K562 (cell line): Measurements from ENCODE around the gene NPAS2. TPM values are rescaled to one million over a fixed set of nuclear protein-coding genes. Genes with fewer than 3 reads are reported as not detected.

Source experiments
- ATAC-seq: fragments of 200-7000 bp; cut with Tn5 transposase; 3 replicates; pipeline ENCODE4 v1.9.1; 2020; ENCODE audit warnings: moderate library complexity
- BruUV-seq: library from RNA; stranded (reverse); fragments of 400-500 nt; replicated peaks from 2 replicates; lab custom pipeline; 2021; lab: Mats Ljungman, UMichigan
- CTCF ChIA-PET: fragments of 300-600 bp; formaldehyde crosslinking; extraction: SDS; loops from one replicate; lab custom pipeline; 2021; ENCODE audit warnings: low intra/inter-chr PET ratio; lab: Yijun Ruan, JAX
- POLR2A ChIA-PET: fragments of 300-600, 350-650 bp; sonication (Branson Sonifier 250); formaldehyde crosslinking; extraction: SDS; loops from one replicate; lab custom pipeline; 2021; ENCODE audit warnings: antibody characterized with exemption, inconsistent platforms; lab: Yijun Ruan, JAX
- DNase-seq, 4 experiments: peaks; one replicate each; pipeline versions ENCODE4 v3.0.0 to v3.0.0-alpha.2; 2011 to 2018; ENCODE audit warnings: low spot score in 3 of 4, mixed read lengths in 3 of 4; ENCODE audit errors: extremely low read depth in 1 of 4
- FAIRE-seq: peaks from 2 replicates; lab custom pipeline; 2011; peaks lifted over from hg19 to GRCh38; lab: Jason Lieb, UNC
- H2AFZ ChIP-seq: 2 replicates; pipeline ENCODE4 v1.6.0; 2011; ENCODE audit warnings: low read depth, low read length, control low read depth, inconsistent platforms
- H3K27ac ChIP-seq: fragments of 200-600 bp; 3 replicates; pipeline ENCODE4 v1.8.0; 2011; ENCODE audit warnings: low read depth, mild to moderate bottlenecking, control low read depth, inconsistent platforms, low read length, moderate library complexity, mixed read lengths; ENCODE audit errors: extremely low read depth
- H3K27me3 ChIP-seq, 2 experiments: fragments of 300-600 bp in 1 of 2; 2 replicates in 1 of 2; 3 replicates in 1 of 2; pipeline versions ENCODE4 v1.6.0 to v1.8.0; 2011; ENCODE audit warnings: inconsistent platforms in 2 of 2, low read length in 2 of 2, mild to moderate bottlenecking in 1 of 2, mixed read lengths in 1 of 2, moderate library complexity in 1 of 2; ENCODE audit not compliant: control insufficient read depth in 2 of 2, insufficient read depth in 2 of 2
- H3K36me3 ChIP-seq: fragments of 300-600 bp; 3 replicates; pipeline ENCODE4 v1.8.0; 2011; ENCODE audit warnings: mild to moderate bottlenecking, low read length, inconsistent platforms; ENCODE audit not compliant: control insufficient read depth, insufficient read depth
- H3K4me1 ChIP-seq, 2 experiments: fragments of 200-600 bp in 1 of 2; replicated peaks in 1 of 2; 2 replicates in 1 of 2; 3 replicates in 1 of 2; pipeline versions ENCODE4 v1.5.1 to v1.8.0; 2011; ENCODE audit warnings: inconsistent platforms in 2 of 2, low read length in 2 of 2, mild to moderate bottlenecking in 1 of 2, mixed read lengths in 1 of 2, moderate library complexity in 1 of 2; ENCODE audit not compliant: control insufficient read depth in 2 of 2, insufficient read depth in 2 of 2
- H3K4me2 ChIP-seq: 2 replicates; pipeline ENCODE4 v1.6.1; 2011; ENCODE audit warnings: low read length, control low read depth, inconsistent platforms, mixed read lengths; ENCODE audit not compliant: insufficient read depth
- H3K4me3 ChIP-seq: fragments of 200-600 bp; sonication (generic), shearing (Covaris generic); 2 replicates; pipeline ENCODE4 v1.5.1; 2016; ENCODE audit warnings: control low read depth, inconsistent platforms
- H3K79me2 ChIP-seq: fragments of 200-600 bp; 3 replicates; pipeline ENCODE4 v1.8.0; 2011; ENCODE audit warnings: low read length, inconsistent platforms; ENCODE audit not compliant: control insufficient read depth, insufficient read depth
- H3K9ac ChIP-seq, 2 experiments: 2 replicates each; pipeline versions ENCODE4 v1.6.0 to v1.6.1; 2011; ENCODE audit warnings: low read depth in 2 of 2, low read length in 2 of 2, control low read depth in 1 of 2, inconsistent platforms in 1 of 2, mild to moderate bottlenecking in 1 of 2, mixed read lengths in 1 of 2; ENCODE audit not compliant: insufficient read depth in 1 of 2
- H3K9me1 ChIP-seq: one replicate; pipeline ENCODE4 v1.6.0; 2011; ENCODE audit warnings: inconsistent platforms, mild to moderate bottlenecking, low read length, moderate library complexity; ENCODE audit not compliant: control insufficient read depth, insufficient read depth
- H3K9me3 ChIP-seq: replicated peaks from 2 replicates; pipeline ENCODE4 v1.5.1; 2011; ENCODE audit warnings: low read depth, low read length, inconsistent platforms; ENCODE audit not compliant: control insufficient read depth, insufficient read depth
- H4K20me1 ChIP-seq: replicated peaks from 2 replicates; pipeline ENCODE4 v1.6.1; 2011; ENCODE audit warnings: low read length, inconsistent platforms, mixed read lengths; ENCODE audit not compliant: control insufficient read depth, insufficient read depth
- KAT7 ChIP-seq: sonication (generic); formaldehyde crosslinking; IDR thresholded peaks from 2 replicates; pipeline ENCODE4 v1.8.0; 2022; ENCODE audit warnings: missing genetic modification reagents, mild to moderate bottlenecking, borderline replicate concordance
- KDM1A ChIP-seq, 2 experiments: fragments of 450-650 bp; IDR thresholded peaks; 2 replicates each; pipeline ENCODE4 v1.6.1; 2016; ENCODE audit warnings: mild to moderate bottlenecking in 2 of 2
- L3MBTL2 ChIP-seq: fragments of 450-650 bp; IDR thresholded peaks from 2 replicates; pipeline ENCODE4 v1.6.1; 2016; ENCODE audit warnings: mild to moderate bottlenecking, moderate library complexity
- MYC ChIP-seq, 2 experiments: fragments of 250-450 bp in 1 of 2; sonication (Bioruptor Pico) in 1 of 2; IDR thresholded peaks; 2 replicates each; pipeline versions ENCODE4 v1.5.1 to v1.6.1; 2012 to 2021; ENCODE audit warnings: low read depth in 2 of 2, borderline replicate concordance in 1 of 2, improper control_type of control experiment in 1 of 2, low read length in 1 of 2, mild to moderate bottlenecking in 1 of 2, moderate library complexity in 1 of 2
- PTRF ChIP-seq: fragments of 450-650 bp; IDR thresholded peaks from 2 replicates; pipeline ENCODE4 v1.6.1; 2016; ENCODE audit warnings: mild to moderate bottlenecking, missing genetic modification characterization, missing compliant biosample characterization
- SMARCB1 ChIP-seq: IDR thresholded peaks from 2 replicates; pipeline ENCODE4 v1.6.1; 2011; ENCODE audit warnings: improper control_type of control experiment, low read depth; ENCODE audit not compliant: insufficient read length
- ZFP1 ChIP-seq: fragments of 450-650 bp; formaldehyde crosslinking; IDR thresholded peaks from 2 replicates; pipeline ENCODE4 v1.4.0; 2020; ENCODE audit warnings: mild to moderate bottlenecking, mixed read lengths
- ZNF75A ChIP-seq: fragments of 450-650 bp; formaldehyde crosslinking; IDR thresholded peaks from 2 replicates; pipeline ENCODE4 v1.4.0; 2020; ENCODE audit warnings: mild to moderate bottlenecking
- WGBS: fragments of 100-300 bp; shearing (Covaris generic); methylation state at CpG from one replicate; pipeline ENCODE4 v1.1.6; 2016; ENCODE audit warnings: low coverage, mixed read lengths; ENCODE audit not compliant: insufficient coverage; ENCODE audit errors: missing lambda C conversion rate; 5-methylcytosine and 5-hydroxymethylcytosine counted together
- in situ Hi-C: fragments of 300-500 bp; cut with MboI; formaldehyde crosslinking; loops from 4 replicates; pipeline ENCODE4 v1.15.0; 2018; ENCODE audit warnings: inconsistent platforms, mixed read lengths
- intact Hi-C: fragments of 100-400 bp; cut with micrococcal nuclease; formaldehyde crosslinking; loops from 2 replicates; pipeline ENCODE4 v1.14.2; 2022
- polyA plus RNA-seq, 8 experiments: library from polyadenylated mRNA; depleted of rRNA in 4 of 8; stranded (reverse) in 5 of 8; unstranded in 3 of 8; fragments of >200 nt; fragmentation: Nextera tagmentation in 2 of 8; fragmentation: Illumina TruSeq in 1 of 8; extraction: Ambion mirVana in 2 of 8; extraction: Trizol in 1 of 8; gene quantifications; 2 replicates each; pipeline versions ENCODE4 v1.2.1 to v1.2.3, GENCODE V29; 2011 to 2014; ENCODE audit warnings: inconsistent platforms in 1 of 8, missing spikeins in 1 of 8
- total RNA-seq, 7 experiments: library from RNA; depleted of rRNA in 6 of 7; stranded (reverse); fragments of >200 nt in 6 of 7; fragmentation: Illumina TruSeq in 2 of 7; extraction: Trizol in 2 of 7; gene quantifications; 2 replicates each; pipeline versions ENCODE4 v1.2.1 to v1.2.3, GENCODE V29; 2011 to 2021; ENCODE audit warnings: low replicate concordance in 1 of 7
- TF ChIP-seq, protein P1 (sequence below): conservative IDR thresholded peaks from 2 replicates; pipeline ENCODE4 v1.6.1; 2011; ENCODE audit warnings: low read depth, mild to moderate bottlenecking, low read length; ENCODE audit not compliant: control insufficient read depth
- TF ChIP-seq, protein P2 (sequence below): IDR thresholded peaks from 2 replicates; pipeline ENCODE4 v1.6.1; 2012; ENCODE audit warnings: low read depth, low read length, improper control_type of control experiment, borderline replicate concordance
- TF ChIP-seq, protein P3 (sequence below): fragments of 450-650 bp; IDR thresholded peaks from 2 replicates; pipeline ENCODE4 v1.6.1; 2017; ENCODE audit warnings: antibody characterized with exemption, mild to moderate bottlenecking

NPAS2 gene
- total and polyA plus RNA-seq, 9 of the 15 experiments (the other 6 are each of a cell fraction or from before 2014, with no cell fraction given), result 0.06 to 0.29 (median 0.07) TPM; not detected in 5

DNA sequence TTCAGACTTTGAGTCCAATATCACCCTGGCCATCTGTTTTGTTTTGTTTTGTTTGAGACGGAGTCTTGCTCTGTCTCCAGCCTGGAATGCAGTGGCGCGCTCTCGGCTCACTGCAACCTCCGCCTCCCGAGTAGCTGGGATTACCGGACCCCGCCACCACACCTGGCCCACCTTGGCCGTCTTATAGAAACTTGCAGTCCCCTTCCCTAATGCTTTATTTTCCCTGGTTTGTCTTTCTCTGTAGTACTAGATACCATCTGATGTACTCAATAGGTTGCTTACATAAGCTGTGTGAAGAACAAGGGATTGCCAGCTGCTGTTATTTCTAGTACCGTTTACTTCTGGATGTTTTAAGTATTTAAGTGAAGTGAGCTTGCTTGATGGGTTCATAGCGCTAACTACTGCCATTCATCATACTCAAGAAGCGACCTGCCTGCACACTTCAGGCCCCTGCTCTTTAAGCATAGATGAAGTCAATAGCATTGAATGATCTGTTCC, 183.4 kb downstream of the NPAS2 start (continued):
- TF ChIP-seq KAT7 (CRISPR knock-in tag), result peak; percentile 47; the same call in 1 of the 2 replicates

DNA sequence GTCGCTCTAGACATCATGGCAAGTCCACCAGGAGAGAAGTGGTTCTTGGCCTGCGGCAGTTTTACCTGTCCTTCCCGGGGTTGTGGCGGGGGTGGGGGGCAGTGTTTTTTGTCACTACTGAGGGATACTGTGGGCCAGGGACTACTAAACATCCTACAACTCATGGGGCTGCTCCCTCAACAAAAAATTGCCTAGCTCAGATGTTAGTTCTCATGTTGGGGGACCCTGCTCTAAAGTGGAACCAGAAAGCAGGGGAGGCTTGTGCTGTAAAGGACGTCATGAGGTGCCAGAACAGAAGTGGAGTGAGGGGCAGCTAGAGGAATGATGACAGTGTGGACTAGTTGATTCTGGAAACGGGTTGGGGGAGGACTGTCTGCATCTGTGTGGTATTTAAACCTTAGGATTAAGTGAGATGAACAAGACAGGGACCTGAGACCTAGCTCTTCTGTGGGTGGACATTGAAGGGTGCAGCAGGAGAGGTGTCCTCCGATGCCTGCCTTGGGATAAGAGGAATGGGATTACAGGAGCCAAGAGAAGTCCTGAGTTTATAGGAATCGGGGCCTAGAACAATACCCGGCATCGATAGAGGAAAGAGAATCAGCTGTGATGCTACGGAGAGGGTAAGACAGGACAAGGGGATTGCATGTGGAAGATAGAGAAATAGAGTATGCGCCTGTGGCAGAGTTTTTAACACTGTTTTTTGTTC, 184.8 kb downstream of the NPAS2 start:
- POLR2A ChIA-PET, result interaction anchor here (0.5 to 0.7 kb wide), 3 partner anchors 22 to 587 kb away, joined by 3 read pairs; partner anchors contain the start of gene CHST10
- Histone ChIP-seq H3K36me3 (peaks cover 68% of the 10 kb centered on the region), H3K4me1 (peaks cover 18% of the 10 kb centered on the region in 2 experiments; a peak in 4 of 5 replicates), H3K4me3 (peak overlapping the region; percentile 86; the same call in 1 of the 2 replicates), H3K79me2 (peaks cover 54% of the 10 kb centered on the region), H2AFZ (no peak overlapping the region), H3K9ac (peak overlapping the region; percentile 81 to 83; a peak in 1 of 4 replicates), H3K27ac (peak overlapping the region; percentile 85; the same call in 2 of the 3 replicates), H4K20me1 (peaks cover 25% of the 10 kb centered on the region; the same call in 1 of the 2 replicates), H3K4me2 (peak overlapping the region; percentile 94), H3K9me3 (no peaks in the 10 kb centered on the region), H3K27me3 (no peaks in the 10 kb centered on the region), H3K9me1 (no peaks in the 10 kb centered on the region)
- intact Hi-C loops (no loop called here), in situ Hi-C loops (no loop called here)
- DNase-seq (no peak), ATAC-seq (no peak), FAIRE-seq (no peak)
- CTCF ChIA-PET, result no interaction called here
- 92% methylated on average over 11 of the region's 12 CpGs for WGBS
- no TSS peak for BruUV-seq
- TF ChIP-seq SMARCB1 (no peak), L3MBTL2 (no peak), MYC (IDR thresholded peaks at IDR 0.05; ENCODE audit: low read depth, low read length) (no peak), MYC (CRISPR knock-in tag; IDR thresholded peaks at IDR 0.05; ENCODE audit: borderline replicate concordance, low read depth) (no peak), ZNF75A (no peak), ZFP1 (no peak), KDM1A (IDR thresholded peaks at IDR 0.05) (no peak), PTRF (tag) (no peak)
- TF ChIP-seq, protein P1, sequence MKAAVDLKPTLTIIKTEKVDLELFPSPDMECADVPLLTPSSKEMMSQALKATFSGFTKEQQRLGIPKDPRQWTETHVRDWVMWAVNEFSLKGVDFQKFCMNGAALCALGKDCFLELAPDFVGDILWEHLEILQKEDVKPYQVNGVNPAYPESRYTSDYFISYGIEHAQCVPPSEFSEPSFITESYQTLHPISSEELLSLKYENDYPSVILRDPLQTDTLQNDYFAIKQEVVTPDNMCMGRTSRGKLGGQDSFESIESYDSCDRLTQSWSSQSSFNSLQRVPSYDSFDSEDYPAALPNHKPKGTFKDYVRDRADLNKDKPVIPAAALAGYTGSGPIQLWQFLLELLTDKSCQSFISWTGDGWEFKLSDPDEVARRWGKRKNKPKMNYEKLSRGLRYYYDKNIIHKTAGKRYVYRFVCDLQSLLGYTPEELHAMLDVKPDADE, result no peak
- TF ChIP-seq, protein P2, sequence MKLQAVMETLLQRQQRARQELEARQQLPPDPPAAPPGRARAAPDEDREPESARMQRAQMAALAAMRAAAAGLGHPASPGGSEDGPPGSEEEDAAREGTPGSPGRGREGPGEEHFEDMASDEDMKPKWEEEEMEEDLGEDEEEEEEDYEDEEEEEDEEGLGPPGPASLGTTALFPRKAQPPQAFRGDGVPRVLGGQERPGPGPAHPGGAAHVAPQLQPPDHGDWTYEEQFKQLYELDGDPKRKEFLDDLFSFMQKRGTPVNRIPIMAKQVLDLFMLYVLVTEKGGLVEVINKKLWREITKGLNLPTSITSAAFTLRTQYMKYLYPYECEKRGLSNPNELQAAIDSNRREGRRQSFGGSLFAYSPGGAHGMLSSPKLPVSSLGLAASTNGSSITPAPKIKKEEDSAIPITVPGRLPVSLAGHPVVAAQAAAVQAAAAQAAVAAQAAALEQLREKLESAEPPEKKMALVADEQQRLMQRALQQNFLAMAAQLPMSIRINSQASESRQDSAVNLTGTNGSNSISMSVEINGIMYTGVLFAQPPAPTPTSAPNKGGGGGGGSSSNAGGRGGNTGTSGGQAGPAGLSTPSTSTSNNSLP, result no peak
- TF ChIP-seq, protein P3, sequence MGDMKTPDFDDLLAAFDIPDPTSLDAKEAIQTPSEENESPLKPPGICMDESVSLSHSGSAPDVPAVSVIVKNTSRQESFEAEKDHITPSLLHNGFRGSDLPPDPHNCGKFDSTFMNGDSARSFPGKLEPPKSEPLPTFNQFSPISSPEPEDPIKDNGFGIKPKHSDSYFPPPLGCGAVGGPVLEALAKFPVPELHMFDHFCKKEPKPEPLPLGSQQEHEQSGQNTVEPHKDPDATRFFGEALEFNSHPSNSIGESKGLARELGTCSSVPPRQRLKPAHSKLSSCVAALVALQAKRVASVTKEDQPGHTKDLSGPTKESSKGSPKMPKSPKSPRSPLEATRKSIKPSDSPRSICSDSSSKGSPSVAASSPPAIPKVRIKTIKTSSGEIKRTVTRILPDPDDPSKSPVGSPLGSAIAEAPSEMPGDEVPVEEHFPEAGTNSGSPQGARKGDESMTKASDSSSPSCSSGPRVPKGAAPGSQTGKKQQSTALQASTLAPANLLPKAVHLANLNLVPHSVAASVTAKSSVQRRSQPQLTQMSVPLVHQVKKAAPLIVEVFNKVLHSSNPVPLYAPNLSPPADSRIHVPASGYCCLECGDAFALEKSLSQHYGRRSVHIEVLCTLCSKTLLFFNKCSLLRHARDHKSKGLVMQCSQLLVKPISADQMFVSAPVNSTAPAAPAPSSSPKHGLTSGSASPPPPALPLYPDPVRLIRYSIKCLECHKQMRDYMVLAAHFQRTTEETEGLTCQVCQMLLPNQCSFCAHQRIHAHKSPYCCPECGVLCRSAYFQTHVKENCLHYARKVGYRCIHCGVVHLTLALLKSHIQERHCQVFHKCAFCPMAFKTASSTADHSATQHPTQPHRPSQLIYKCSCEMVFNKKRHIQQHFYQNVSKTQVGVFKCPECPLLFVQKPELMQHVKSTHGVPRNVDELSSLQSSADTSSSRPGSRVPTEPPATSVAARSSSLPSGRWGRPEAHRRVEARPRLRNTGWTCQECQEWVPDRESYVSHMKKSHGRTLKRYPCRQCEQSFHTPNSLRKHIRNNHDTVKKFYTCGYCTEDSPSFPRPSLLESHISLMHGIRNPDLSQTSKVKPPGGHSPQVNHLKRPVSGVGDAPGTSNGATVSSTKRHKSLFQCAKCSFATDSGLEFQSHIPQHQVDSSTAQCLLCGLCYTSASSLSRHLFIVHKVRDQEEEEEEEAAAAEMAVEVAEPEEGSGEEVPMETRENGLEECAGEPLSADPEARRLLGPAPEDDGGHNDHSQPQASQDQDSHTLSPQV, result no peak
